Measurements from ENCODE around the gene SMAD5.

The SMAD5 gene

DNA sequence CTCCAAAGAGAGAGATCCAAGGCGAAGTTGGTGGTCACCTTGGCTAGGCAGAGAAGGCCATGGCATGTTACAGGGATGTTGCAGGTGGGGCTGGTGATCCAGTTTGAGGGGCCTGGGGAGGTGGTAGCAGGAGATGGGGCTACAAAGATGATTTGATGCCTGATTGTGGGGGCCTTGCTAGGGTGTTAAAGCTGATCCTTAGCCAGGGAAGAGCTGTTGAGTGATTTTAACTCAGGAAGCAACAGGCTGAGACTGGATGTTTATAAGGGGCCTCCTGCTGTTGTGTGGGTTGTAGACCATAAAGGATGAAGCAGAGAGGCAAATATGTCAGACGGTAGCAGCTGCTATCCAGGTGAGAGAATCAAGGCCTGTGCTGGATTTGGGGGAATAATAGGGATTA is 19.0 kb upstream of the SMAD5 start:
- DNase-seq (ENCODE audit: insufficient read length, low spot score) (no peak), FAIRE-seq (no peak)
- TF ChIP-seq POLR2A (IDR thresholded peaks at IDR 0.05; ENCODE audit: low read depth, low read length) (no peak), TAF1 (IDR thresholded peaks at IDR 0.05; ENCODE audit: low read depth, low read length) (no peak), POU2F2 (IDR thresholded peaks at IDR 0.05; ENCODE audit: low read depth, low read length) (no peak)

DNA sequence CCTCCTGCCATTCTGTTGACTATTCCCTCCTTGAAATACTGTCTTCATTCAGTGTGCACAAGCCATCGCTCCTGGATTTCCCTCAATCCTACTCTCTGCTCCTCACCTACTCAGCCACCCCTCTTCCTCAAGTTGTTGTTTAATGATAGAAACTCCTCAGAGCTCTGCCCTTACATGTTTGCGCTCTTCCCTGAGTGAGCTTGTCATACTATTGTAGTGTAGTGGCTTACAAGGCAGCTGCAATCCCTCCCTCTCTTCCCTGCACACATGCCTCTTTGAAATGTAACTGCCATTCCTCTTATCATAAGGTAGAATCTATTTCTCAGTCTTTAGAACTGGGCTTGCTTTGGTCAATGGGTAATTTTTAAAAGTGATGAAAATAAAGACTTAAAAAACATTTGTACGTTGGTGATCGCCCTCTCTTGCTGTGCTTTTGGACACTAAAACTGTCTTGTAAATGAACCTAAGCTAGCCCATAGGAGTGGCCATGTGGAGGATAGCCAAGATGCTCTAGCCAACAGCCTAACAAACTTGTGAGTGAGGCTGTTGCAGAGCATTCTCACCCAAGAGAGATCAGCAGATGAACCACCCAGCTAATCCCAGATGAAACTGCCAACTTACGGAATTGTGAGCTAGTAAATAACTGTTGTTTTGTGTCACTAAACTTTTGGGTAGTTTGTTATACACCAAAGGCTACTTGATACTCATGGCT is 18.1 kb upstream of the SMAD5 start:
- TF ChIP-seq POLR2A (IDR thresholded peaks at IDR 0.05; ENCODE audit: low read depth, low read length) (no peak), TAF1 (IDR thresholded peaks at IDR 0.05; ENCODE audit: low read depth, low read length) (no peak), SPI1 (IDR thresholded peaks at IDR 0.05; ENCODE audit: low read depth, low read length) (no peak), POU2F2 (IDR thresholded peaks at IDR 0.05; ENCODE audit: low read depth, low read length) (no peak), POLR2AphosphoS5 (IDR thresholded peaks at IDR 0.05; ENCODE audit: low read depth, low read length) (no peak), PAX5 (IDR thresholded peaks at IDR 0.05; ENCODE audit: insufficient read depth, low read length, severe bottlenecking) (no peak)
- DNase-seq (ENCODE audit: insufficient read length, low spot score) (no peak), FAIRE-seq (no peak)

DNA sequence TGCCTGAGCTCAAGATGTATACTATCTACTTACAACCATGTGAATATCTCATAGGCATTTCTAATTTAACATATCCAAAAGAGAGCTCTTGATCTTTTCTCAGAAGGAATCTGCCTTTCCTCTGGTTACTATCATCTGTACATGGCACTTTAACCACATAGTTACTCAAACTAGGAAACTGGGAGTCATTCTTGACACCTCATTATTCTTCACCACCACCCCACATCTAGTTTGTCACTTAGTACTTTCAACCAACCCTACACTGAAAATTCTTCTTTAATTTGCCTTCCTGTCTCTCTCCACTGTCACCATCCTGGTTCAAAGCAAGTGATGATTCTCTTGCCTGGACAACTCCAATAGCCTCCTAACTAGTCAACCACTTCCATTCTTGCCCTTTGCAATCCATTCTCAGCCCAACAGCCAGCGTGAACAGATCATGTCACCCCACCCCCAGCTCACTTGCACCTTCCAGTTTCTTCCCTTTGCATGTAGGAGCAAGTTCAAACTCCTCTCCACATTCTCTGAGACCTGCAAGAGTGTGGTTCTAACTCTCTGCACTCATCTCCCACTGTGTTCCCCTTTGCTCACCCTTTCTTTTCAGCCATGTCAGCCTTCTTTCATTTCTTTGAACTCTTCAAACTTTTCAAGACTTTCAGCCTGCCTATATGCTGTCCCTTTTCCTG is 17.3 kb upstream of the SMAD5 start:
- no peak for DNase-seq (ENCODE audit: insufficient read length, low spot score)
- FAIRE-seq = no peak
- TF ChIP-seq TAF1 (IDR thresholded peaks at IDR 0.05; ENCODE audit: low read depth, low read length) (no peak), PAX5 (IDR thresholded peaks at IDR 0.05; ENCODE audit: insufficient read depth, low read length, severe bottlenecking) (no peak), POLR2A (IDR thresholded peaks at IDR 0.05; ENCODE audit: low read depth, low read length) (no peak), SPI1 (IDR thresholded peaks at IDR 0.05; ENCODE audit: low read depth, low read length) (no peak), POU2F2 (IDR thresholded peaks at IDR 0.05; ENCODE audit: low read depth, low read length) (no peak), POLR2AphosphoS5 (IDR thresholded peaks at IDR 0.05; ENCODE audit: low read depth, low read length) (no peak)

GRCh38 chr5:136120529-136120928 is 12.1 kb upstream of the SMAD5 start:
- no peak for TF ChIP-seq PAX5 (IDR thresholded peaks at IDR 0.05; ENCODE audit: insufficient read depth, low read length, severe bottlenecking)
- TF ChIP-seq POLR2A (IDR thresholded peaks at IDR 0.05; ENCODE audit: low read depth, low read length) = no peak
- no peak for TF ChIP-seq POU2F2 (IDR thresholded peaks at IDR 0.05; ENCODE audit: low read depth, low read length)
- TF ChIP-seq TAF1 (IDR thresholded peaks at IDR 0.05; ENCODE audit: low read depth, low read length) = no peak
- TF ChIP-seq POLR2AphosphoS5 (IDR thresholded peaks at IDR 0.05; ENCODE audit: low read depth, low read length) = no peak
- TF ChIP-seq SPI1 (IDR thresholded peaks at IDR 0.05; ENCODE audit: low read depth, low read length) = no peak

DNA sequence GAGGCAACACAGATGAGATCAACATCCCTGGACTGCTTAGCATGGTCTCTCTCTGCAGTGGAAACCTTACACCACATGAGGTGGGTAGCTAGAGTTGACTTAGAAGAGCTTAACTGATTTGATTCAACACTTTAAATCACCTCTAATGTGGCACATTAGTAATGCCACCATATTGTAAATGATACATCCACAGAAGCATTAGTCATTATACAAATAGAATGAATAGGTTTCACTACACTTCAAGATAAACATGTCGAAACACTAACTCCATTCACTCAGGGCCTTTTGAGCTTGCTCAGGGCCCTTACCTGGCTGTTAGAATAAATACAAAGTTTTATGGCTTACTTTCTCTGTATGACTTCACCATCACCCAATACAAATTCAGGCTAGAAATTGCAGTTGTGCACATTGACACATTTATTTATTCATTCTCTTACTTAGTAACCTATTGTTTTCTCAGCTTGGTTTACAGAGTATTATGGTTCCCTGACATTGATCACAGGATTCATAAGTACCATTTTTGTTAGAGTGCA is 9.3 kb upstream of the SMAD5 start:
- FAIRE-seq (no peak), DNase-seq (ENCODE audit: insufficient read length, low spot score) (no peak)
- TF ChIP-seq POU2F2 (IDR thresholded peaks at IDR 0.05; ENCODE audit: low read depth, low read length) (no peak), SPI1 (IDR thresholded peaks at IDR 0.05; ENCODE audit: low read depth, low read length) (no peak), PAX5 (IDR thresholded peaks at IDR 0.05; ENCODE audit: insufficient read depth, low read length, severe bottlenecking) (no peak), POLR2AphosphoS5 (IDR thresholded peaks at IDR 0.05; ENCODE audit: low read depth, low read length) (no peak)

More at GRCh38 chr5:136120529-136120928, 12.1 kb upstream of the SMAD5 start:
- FAIRE-seq = no peak
- DNase-seq (ENCODE audit: insufficient read length, low spot score) = no peak

- DNase-seq (ENCODE audit: insufficient read length, low spot score) = no peak
- no peak for FAIRE-seq
- TF ChIP-seq POLR2A (IDR thresholded peaks at IDR 0.05; ENCODE audit: low read depth, low read length) (no peak), SPI1 (IDR thresholded peaks at IDR 0.05; ENCODE audit: low read depth, low read length) (no peak), PAX5 (IDR thresholded peaks at IDR 0.05; ENCODE audit: insufficient read depth, low read length, severe bottlenecking) (no peak), POLR2AphosphoS5 (IDR thresholded peaks at IDR 0.05; ENCODE audit: low read depth, low read length) (no peak), POU2F2 (IDR thresholded peaks at IDR 0.05; ENCODE audit: low read depth, low read length) (no peak), TAF1 (IDR thresholded peaks at IDR 0.05; ENCODE audit: low read depth, low read length) (no peak)
Measured at GRCh38 chr5:136127560-136127959, 5.1 kb upstream of the SMAD5 start.

DNA sequence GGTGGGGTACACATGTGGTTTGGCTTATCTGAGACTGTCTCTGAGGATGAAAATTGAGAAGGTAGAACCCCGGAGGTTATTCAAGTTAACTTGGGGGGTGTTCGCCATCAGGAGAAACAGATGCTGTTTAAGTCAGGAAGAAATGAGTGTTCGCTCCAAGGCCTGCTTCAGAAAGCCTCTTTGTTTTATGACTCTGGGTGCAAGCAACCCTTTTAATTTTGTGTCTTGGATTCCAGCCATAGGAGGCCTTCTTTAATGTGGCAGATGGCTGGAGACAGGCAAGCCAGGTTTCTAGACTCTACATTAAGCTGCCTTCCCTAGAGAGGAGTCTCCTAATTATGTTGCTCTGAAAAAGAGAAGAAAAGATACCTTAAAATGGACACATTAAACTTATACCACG is 4.2 kb upstream of the SMAD5 start:
- TF ChIP-seq PAX5 (IDR thresholded peaks at IDR 0.05; ENCODE audit: insufficient read depth, low read length, severe bottlenecking) = no peak
- TF ChIP-seq POLR2AphosphoS5 (IDR thresholded peaks at IDR 0.05; ENCODE audit: low read depth, low read length) = no peak
- TF ChIP-seq POLR2A (IDR thresholded peaks at IDR 0.05; ENCODE audit: low read depth, low read length) = no peak
- no peak for FAIRE-seq
- DNase-seq (ENCODE audit: insufficient read length, low spot score) = no peak

DNA sequence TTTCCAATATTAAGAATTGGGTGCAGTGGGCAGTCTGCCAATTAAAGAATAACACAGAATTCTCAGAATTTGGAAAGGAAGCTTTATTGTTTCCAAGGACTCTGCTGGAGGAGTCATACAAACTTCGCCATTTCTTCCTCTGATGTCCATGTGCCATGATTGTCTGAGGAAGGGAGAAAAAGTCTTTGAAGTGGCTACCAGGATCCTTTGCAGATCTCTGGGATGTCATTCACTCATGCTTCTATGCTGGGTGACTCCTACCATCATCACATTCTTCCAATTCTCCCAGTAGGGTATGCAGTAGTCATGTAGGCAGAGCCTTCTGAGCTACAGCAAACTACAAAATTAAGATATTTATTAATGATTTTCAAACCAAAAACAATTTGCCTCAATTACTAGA is 3.2 kb upstream of the SMAD5 start:
- no peak for TF ChIP-seq POLR2A (IDR thresholded peaks at IDR 0.05; ENCODE audit: low read depth, low read length)
- TF ChIP-seq POLR2AphosphoS5 (IDR thresholded peaks at IDR 0.05; ENCODE audit: low read depth, low read length) = no peak
- no peak for TF ChIP-seq SPI1 (IDR thresholded peaks at IDR 0.05; ENCODE audit: low read depth, low read length)
- TF ChIP-seq TAF1 (IDR thresholded peaks at IDR 0.05; ENCODE audit: low read depth, low read length) = no peak
- TF ChIP-seq PAX5 (IDR thresholded peaks at IDR 0.05; ENCODE audit: insufficient read depth, low read length, severe bottlenecking) = no peak
- no peak for TF ChIP-seq POU2F2 (IDR thresholded peaks at IDR 0.05; ENCODE audit: low read depth, low read length)
- DNase-seq (ENCODE audit: insufficient read length, low spot score) (no peak), FAIRE-seq (no peak)

GRCh38 chr5:136130581-136130980 is 2.1 kb upstream of the SMAD5 start:
- DNase-seq (ENCODE audit: insufficient read length, low spot score) = no peak
- no peak for FAIRE-seq
- no peak for TF ChIP-seq TAF1 (IDR thresholded peaks at IDR 0.05; ENCODE audit: low read depth, low read length)
- TF ChIP-seq SPI1 (IDR thresholded peaks at IDR 0.05; ENCODE audit: low read depth, low read length) = no peak
- TF ChIP-seq POLR2A (IDR thresholded peaks at IDR 0.05; ENCODE audit: low read depth, low read length) = no peak
- no peak for TF ChIP-seq POLR2AphosphoS5 (IDR thresholded peaks at IDR 0.05; ENCODE audit: low read depth, low read length)
- no peak for TF ChIP-seq POU2F2 (IDR thresholded peaks at IDR 0.05; ENCODE audit: low read depth, low read length)
- TF ChIP-seq PAX5 (IDR thresholded peaks at IDR 0.05; ENCODE audit: insufficient read depth, low read length, severe bottlenecking) = no peak
